ENCODE measurements around the gene SARS2.
A peak's percentile ranks its signal among the peaks of the same experiment; 100 is the strongest.

Gene SARS2

GRCh38 chr19:38917921-38918491 is 12.6 kb downstream of the SARS2 start:
- no peak for DNase-seq

GRCh38 chr19:38917516-38917915 is 13.0 kb downstream of the SARS2 start:
- no peak for DNase-seq

GRCh38 chr19:38915329-38916321 is 14.9 kb downstream of the SARS2 start:
- no peak for DNase-seq

- no peak for DNase-seq
These were observed 16.6 kb downstream of the SARS2 start for GRCh38 chr19:38913958-38914357.

GRCh38 chr19:38912600-38913514 is 17.7 kb downstream of the SARS2 start:
- no peak for DNase-seq

- DNase-seq: no peak
These were observed 19.1 kb downstream of the SARS2 start for GRCh38 chr19:38911388-38912001.

GRCh38 chr19:38910488-38910887 is 20.1 kb downstream of the SARS2 start:
- DNase-seq: no peak

GRCh38 chr19:38908911-38909310 is 21.7 kb downstream of the SARS2 start:
- DNase-seq: peak in 17 of 56 donors; percentile 8 to 64 (median 34)

GRCh38 chr19:38907670-38908069 is 22.9 kb downstream of the SARS2 start:
- no peak for DNase-seq

GRCh38 chr19:38907227-38907626 is 23.3 kb downstream of the SARS2 start:
- no peak for DNase-seq

- no peak for DNase-seq
These were observed 24.9 kb downstream of the SARS2 start for GRCh38 chr19:38905620-38906019.

GRCh38 chr19:38904581-38905539 is 25.7 kb downstream of the SARS2 start:
- no peak for DNase-seq

GRCh38 chr19:38901683-38902082 is 28.9 kb downstream of the SARS2 start:
- DNase-seq: no peak

GRCh38 chr19:38900743-38901190 is 29.8 kb downstream of the SARS2 start:
- DNase-seq: no peak

GRCh38 chr19:38900202-38900629 is 30.3 kb downstream of the SARS2 start:
- DNase-seq: peak in 3 of 56 donors; percentile 54 to 83 (median 67)

- peak; percentile 75 to 100 (median 100) for DNase-seq
These were observed 30.9 kb downstream of the SARS2 start, which contains the start of the genes NFKBIB and SIRT2 for GRCh38 chr19:38899447-38900201. TSS of gene NFKBIB (plus strand) at chr19:38899969. CDS start at chr19:38900033, 64 bp downstream. TSS of gene SIRT2 (minus strand) at chr19:38899618. CDS start at chr19:38899521, 97 bp downstream.

GRCh38 chr19:38898788-38899446 is 31.6 kb downstream of the SARS2 start:
- peak in 4 of 56 donors; percentile 36 to 54 (median 44) for DNase-seq

- no peak for DNase-seq
These were observed 35.6 kb downstream of the SARS2 start for GRCh38 chr19:38894968-38895367.
